GM19035 (cell line): ENCODE measurements around the gene ASTN1.

Source experiments
- ATAC-seq: cut with Tn5 transposase; IDR thresholded peaks from one replicate; pipeline ENCODE4 v1.9.1; 2021; ENCODE audit not compliant: unreplicated experiment

Gene ASTN1

DNA sequence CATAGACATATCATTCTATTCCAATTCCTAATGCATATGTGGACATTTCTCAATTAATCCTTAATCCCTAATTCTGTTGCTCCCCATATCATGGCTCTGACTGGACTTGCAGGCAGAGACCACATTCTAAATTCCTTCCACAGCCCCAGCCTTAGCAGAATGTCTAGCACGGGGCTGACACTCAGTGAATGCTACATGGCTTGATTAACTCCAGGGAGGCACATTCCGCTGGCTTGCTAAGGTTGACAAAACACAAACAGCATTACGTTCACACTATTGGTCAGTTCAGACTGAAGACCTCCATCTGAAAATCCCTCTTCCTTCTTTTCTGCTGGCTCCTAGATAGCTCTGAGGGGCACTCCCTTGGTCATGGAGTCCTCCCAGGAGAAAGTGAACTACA, 119.4 kb downstream of the ASTN1 start:
- ATAC-seq = no peak

DNA sequence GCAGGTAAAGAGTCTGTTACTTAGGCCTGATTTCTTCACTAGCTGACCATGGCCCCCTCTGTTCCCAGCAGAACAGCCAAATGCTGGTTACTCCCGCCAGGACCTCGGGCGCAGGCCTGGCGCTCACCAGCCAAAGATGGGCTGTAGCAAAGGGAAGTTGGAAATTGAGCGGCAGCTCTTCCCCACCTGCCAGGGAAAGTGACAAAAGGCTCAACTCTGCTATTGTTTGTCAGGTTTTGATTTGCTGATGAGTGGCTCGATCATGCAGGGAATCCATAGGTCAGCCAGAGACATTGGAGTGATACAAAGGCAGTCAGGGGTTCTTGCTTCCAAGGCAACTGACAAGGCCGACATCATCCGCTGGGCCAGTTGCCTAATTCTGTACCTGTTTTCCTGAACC, 120.1 kb downstream of the ASTN1 start:
- no peak for ATAC-seq

DNA sequence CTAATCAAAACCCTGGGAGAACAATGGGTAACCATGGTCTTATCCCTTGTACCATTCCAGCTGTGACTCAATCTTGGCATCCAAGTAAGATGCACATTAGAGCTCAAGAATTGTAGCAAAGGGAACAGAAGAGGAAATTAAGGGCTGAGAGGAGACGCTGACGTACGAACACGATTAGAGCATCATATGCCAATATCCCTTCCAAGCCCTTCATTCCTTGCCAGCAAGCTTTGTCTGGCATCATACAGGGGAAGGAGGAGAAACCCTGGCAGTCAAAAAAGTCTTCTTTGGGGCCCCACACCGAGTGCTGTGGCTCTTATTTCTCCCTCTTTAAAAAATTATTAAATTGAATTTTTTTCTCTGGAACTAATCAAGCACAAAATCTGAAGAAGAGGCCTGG, 120.9 kb downstream of the ASTN1 start:
- no peak for ATAC-seq

DNA sequence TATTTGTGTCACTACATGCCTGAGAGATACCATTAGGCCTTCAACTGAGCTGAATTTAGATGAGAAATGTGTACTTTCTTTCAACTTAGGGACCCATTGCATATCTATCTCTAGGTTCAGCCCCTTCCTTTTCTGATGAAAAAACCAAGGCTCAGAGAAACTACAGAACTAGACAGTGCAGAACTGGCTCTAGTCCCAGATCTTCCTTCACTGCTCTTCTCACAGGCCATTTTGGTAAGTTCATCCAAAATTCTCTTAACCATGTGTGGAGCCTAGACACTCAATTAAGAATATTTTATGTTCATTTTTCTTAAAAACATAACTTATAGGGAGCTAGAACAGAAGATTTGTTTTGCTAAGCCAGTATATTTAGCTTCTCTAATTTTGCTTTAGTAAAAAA, 128.9 kb downstream of the ASTN1 start:
- no peak for ATAC-seq

DNA sequence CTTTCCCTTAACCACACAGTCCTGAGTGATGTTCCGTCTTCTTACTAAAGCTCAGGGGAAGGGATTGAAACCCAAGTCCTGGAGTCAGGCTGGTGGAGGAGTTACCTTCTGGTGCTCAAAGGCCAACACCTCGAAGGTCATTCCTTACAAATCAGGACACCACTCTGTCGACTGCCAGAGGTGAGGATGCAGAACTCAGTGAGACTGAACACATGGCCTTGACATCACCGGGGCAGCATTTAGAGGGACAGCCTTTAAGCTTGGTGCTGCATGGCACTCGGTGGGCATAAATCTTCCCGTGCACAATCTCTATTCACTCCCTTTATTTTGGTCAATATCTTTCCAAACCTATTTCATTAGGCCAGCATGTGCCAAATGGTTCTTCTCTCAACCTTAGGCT, 130.9 kb downstream of the ASTN1 start:
- ATAC-seq = no peak

DNA sequence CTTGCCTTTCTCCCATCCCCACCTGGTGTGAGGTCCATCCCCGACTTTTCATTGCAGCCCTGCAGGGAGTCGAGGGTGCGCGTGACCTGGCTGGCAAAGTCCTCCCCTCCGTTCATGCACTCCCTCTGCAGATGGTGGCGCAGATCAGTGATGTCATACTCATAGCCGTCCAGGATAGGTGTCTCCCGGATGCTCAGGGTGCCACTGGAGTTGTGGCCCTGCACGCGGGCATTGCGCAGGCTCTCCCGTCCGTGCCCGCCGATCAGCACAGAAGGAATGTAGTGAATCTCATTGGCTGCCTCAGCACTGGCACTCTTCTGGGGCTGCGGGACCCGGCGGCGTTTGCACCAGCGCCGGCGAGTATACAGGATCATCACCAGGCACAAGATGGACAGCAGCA, 132.1 kb downstream of the ASTN1 start:
- ATAC-seq = no peak

GRCh38 chr1:177024623-177025022, 139.9 kb downstream of the ASTN1 start:
- no peak for ATAC-seq

GRCh38 chr1:177023726-177024125, 140.8 kb downstream of the ASTN1 start:
- ATAC-seq = no peak

- ATAC-seq = no peak
Observed at GRCh38 chr1:177023249-177023648, 141.3 kb downstream of the ASTN1 start.

DNA sequence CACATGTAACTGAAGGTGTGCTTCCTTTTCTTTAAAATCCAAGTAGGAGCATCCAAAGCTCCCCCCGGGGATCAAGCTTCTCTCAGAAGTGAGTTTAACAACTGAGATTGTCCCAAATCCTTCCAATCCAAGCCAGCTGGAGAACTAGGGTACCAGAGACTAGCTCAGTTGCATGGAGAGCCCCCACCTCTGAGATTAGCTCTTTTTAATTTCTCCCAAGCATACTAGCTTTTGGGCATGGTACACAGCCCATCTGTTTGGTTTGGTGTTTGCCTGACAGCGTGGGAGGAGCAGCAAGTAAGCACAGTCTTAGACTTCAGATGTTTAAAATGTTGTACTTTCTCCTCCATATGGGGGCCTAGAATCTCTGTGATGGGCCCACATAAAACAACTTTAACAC, 142.8 kb downstream of the ASTN1 start:
- no peak for ATAC-seq

DNA sequence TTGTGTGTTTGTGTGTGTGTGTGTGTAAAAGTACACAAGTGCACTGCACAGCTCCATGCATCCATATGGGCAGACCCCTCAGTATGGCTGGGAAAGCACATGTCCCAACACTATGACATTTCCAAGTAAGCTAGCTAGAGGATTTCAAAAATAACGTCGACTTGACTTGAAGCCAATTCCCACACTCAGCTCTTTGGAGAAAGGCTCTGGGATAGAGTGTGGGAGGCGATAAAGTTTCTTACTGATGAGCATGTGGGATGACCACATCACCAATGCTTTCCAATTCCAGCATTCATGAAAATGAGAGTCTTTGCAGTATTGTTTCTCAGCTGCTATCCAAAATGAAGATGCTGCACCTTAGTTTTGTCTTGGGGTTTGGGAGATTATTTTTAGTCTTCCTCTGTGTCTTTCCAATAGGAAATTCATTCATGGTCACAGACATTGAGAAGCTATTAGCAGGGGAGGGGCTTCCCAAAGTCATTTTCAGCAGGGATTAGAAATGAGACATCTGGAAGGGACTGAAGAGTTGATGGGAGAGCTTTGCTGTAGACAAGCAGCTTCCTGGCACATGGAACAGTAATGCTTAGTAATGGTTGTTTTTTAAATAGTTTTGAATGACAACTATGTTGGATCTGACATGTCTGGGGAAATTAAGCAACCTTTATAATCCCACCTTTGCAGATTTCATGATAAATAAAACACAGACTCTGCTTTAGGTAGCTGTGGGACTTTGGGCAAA, 143.5 kb downstream of the ASTN1 start:
- ATAC-seq = no peak

- no peak for ATAC-seq
Observed at GRCh38 chr1:177017287-177017852, 147.1 kb downstream of the ASTN1 start.

DNA sequence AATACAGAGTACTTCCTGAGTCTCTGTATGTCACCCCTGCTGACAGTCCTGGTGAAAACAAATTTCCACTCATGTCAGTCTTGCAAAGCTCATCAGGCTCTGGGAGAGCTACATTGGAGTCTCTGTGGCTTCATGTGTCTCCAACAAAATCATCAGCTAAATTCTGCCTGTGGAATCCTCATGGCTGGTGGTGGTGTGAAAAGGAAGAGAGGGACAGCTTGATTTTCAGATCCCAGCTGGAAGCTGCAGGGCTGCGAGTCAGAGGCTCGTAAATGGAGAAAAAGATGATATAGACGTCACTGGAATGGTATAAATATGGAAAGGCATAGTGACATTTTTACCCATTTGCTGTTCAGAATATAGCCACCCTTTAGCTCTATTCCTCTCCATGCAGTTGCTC, 150.2 kb downstream of the ASTN1 start:
- no peak for ATAC-seq

DNA sequence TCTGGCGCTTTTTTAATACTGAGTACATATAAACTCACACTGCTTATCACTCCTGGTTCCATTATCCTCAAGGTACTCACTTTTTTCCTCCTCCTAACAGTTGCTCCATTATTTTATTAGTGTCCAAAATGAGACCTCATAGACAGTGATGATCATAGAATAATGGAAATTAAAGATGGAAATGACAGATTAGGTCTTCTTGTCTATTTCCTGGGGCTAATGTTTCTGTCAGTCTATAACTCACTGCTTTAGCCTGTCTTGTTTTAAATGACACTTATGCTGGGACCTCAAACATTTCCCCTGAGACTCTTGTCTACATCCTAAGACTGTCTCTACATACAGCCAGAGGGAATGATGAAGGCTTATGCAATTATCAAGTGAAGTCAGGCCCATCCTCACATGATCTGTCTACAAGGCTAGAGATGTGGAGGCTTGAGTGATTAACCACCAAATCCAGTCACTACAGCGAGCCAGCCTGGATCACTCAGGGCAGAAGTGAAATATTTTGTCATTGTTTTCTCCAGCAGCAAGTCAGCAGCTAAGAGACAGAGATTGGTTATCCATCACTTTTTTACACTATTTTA, 152.1 kb downstream of the ASTN1 start:
- no peak for ATAC-seq

DNA sequence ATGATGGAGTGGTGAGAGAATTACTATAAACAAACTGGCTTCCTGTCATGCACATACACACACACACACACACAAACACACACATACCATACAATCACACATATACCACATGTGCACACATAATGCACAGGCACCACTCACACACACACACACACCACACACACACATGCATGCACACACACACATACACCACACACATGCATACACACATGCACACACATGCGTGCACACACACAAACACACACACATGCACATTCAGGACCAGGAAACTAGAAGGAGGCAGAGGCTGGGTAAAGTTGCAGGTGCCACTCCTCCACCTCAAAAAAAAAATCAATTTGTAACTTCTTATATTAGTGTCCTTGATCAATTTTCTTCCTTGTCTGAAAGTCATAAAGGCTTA, 153.0 kb downstream of the ASTN1 start:
- ATAC-seq = no peak

DNA sequence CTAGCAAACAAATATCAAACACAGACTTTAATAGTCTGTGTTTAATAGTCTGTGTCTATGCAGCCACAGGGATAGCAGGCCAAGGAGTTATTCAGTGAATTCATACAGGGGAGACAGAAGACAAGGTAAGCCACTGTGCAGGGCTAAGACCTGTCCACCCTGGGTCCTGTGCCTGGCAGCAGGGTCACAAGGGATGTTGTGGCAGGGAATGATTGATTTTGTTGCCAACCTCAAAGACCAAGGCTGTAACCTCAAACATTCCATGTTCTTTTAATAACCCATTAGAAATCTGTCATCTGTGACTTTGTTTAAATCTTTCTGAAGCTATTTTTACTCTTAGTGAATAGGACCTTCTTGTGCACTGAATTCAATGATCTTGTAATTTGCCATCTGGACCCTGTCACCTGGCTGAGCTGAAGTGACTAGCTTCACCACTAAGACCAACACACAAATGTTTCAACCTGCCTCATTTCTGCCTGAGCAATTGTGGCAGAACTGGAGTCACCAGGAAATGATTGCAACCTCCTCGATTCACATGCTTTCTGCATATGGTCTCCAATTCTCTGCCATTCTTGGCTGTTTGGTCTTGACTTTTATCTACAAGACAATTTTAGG, 154.2 kb downstream of the ASTN1 start:
- ATAC-seq = no peak

GRCh38 chr1:177008653-177009052, 155.9 kb downstream of the ASTN1 start:
- ATAC-seq = no peak

GRCh38 chr1:177007437-177008161, 156.9 kb downstream of the ASTN1 start:
- ATAC-seq = no peak

DNA sequence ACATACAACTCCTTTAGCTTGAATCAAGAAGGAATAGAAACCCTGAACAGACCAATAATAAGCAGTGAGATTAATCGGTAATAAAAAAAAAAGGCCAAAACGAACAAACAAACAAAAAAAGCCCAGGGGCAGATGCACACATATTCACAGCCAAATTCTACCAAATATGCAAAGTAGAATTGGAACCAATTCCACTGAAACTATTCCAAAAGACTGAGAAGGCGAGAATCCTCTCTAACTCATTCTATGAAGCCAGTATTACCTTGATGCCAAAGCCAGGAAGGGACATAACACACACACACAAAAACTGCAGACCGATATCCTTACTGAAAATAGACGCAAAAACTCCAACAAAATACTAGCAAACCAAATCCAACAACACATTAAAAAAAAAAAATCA, 161.6 kb downstream of the ASTN1 start:
- no peak for ATAC-seq

DNA sequence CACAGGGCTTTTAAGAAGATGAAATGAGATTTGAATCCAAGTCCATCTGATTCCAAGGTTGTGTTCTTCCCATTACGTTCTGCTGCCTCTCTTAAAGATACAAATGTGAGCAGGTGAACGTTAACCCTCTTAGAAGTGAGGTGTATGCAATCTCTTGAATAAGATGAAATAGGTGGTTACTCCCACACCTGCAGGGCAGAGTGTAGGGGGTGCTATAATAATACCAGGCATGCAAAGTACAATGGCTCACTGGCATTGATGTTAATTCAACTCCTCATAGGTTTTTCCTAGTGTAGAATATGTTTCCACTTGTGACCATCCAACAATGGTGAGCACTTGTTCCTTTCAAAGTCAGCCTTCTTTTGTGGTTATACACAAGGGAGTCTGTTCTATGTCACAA, 163.0 kb downstream of the ASTN1 start:
- ATAC-seq = no peak

DNA sequence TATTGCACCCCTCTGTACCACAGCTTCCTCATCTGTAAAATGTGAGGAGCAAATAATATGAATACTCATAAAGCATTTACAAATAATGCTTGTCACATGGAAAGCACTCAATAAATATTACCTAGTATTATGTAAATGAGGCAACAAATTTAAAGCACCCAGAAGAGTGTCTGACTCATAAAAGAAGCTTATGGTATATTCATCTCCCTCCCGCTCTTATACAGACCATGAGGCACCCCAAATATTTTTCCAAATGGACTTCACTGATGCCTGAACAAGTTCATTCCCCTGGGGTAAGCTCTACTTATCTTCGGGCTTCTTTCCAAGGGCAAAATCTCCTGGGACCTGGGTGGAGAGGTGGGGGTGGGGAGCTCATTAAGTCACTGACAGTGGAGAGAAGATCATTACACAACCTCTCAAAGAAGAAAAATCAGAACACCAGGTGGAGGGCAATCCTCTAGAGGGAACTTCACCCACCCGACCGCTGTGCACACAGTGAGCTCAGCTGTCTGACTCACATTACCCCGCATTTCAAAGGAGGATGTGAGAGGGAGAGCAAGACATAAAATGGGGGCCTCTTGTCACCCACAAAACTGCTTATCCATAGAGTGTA, 166.2 kb downstream of the ASTN1 start:
- ATAC-seq = no peak
